ENCODE measurements around the gene EXOSC5. TPM values are rescaled to one million over a fixed set of nuclear protein-coding genes. Genes with fewer than 3 reads are reported as not detected.

EXOSC5 gene
- total and polyA plus RNA-seq, 9 of the 15 experiments (the other 6 are each of a cell fraction or from before 2014, with no cell fraction given), result 10.9 to 75.5 (median 37.8) TPM

DNA sequence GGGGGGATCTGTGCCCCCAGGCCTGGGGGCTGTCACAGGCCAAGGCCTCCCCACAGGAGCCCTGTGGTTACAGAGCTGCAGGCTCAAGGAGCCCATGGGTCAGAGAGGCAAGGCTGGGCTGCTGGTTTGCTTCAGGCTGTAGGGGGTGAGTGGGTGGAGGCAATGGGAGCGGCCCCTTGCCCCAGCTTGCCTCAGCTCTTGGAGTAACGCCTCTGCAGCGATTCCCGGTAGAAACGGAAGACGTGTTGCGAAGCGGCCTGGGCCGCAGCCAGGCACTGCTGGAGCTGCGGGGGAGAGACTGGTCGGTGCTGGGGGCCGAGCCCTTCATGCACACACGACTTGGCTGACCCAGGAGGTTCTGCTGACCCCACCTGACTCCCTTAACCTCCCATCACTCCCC is 10.7 kb downstream of the EXOSC5 start:
- Histone ChIP-seq H3K4me2 (ENCODE audit: insufficient read depth, low read length) (no peak overlapping the region), H3K27me3 (ENCODE audit: control insufficient read depth in 2 of 2, insufficient read depth in 2 of 2, low read length in 2 of 2) (no peaks in the 10 kb centered on the region), H3K9me1 (ENCODE audit: control insufficient read depth, insufficient read depth, low read length) (peaks cover 3% of the 10 kb centered on the region), H3K27ac (ENCODE audit: extremely low read depth, low read depth, low read length) (no peak overlapping the region), H3K9me3 (replicated peaks; ENCODE audit: control insufficient read depth, insufficient read depth, low read depth, low read length) (no peaks in the 10 kb centered on the region), H3K4me1 (replicated peaks in 1 of 2; ENCODE audit: control insufficient read depth in 2 of 2, insufficient read depth in 2 of 2, low read length in 2 of 2) (peaks cover 4 to 10% of the 10 kb centered on the region in 2 experiments; a peak in 3 of 5 replicates), H4K20me1 (replicated peaks; ENCODE audit: control insufficient read depth, insufficient read depth, low read length) (no peaks in the 10 kb centered on the region), H3K79me2 (ENCODE audit: control insufficient read depth, insufficient read depth, low read length) (no peaks in the 10 kb centered on the region), H3K36me3 (ENCODE audit: control insufficient read depth, insufficient read depth, low read length) (peaks cover 45% of the 10 kb centered on the region; the same call in 2 of the 3 replicates), H3K9ac (ENCODE audit: insufficient read depth in 1 of 2, low read depth in 2 of 2, low read length in 2 of 2) (peak overlapping the region in 1 of 2 experiments; percentile 3; a peak in 2 of 4 replicates), H2AFZ (ENCODE audit: low read depth, low read length) (no peak overlapping the region), H3K4me3 (no peak overlapping the region)
- BruUV-seq (replicated peaks), result no TSS peak
- FAIRE-seq (no peak), DNase-seq (ENCODE audit: extremely low read depth in 1 of 4, low spot score in 3 of 4) (peak in 2 of 4 experiments; percentile 11 to 25), ATAC-seq (peak; percentile 56)
- ChIA-PET POLR2A (interaction anchor here (0.8 to 1.7 kb wide), 4 partner anchors 8 to 123 kb away, joined by 3 to 8 read pairs (median 6); no protein-coding TSS in a partner anchor), CTCF (ENCODE audit: low intra/inter-chr PET ratio) (no interaction called here)
- intact Hi-C loops (cut with micrococcal nuclease) (no loop called here), in situ Hi-C loops (cut with MboI) (no loop called here)
- 71% methylated on average over 11 of the region's 13 CpGs for WGBS (ENCODE audit: insufficient coverage, low coverage, missing lambda C conversion rate)
- TF ChIP-seq ZBTB17 (CRISPR knock-in tag; IDR thresholded peaks at IDR 0.05) (no peak), EGR1 (conservative IDR thresholded peaks at IDR 0.05) (peak; percentile 64), ZNF785 (CRISPR knock-in tag; IDR thresholded peaks at IDR 0.05) (no peak), POLR2G (IDR thresholded peaks at IDR 0.05; ENCODE audit: low read depth, low read length) (peak; percentile 62), CEBPG (CRISPR knock-in tag; IDR thresholded peaks at IDR 0.05) (no peak), CEBPG (tag; conservative IDR thresholded peaks at IDR 0.05 in 1 of 2, IDR thresholded peaks at IDR 0.05 in 1 of 2) (0 out of 4 replicates have a peak, but pooled peaks of 1 of the 2 experiments have one; percentile 41), RBFOX2 (IDR thresholded peaks at IDR 0.05; ENCODE audit: low read depth, low read length) (peak; percentile 50; the same call in 1 of the 2 replicates), PHF8 (IDR thresholded peaks at IDR 0.05; ENCODE audit: borderline replicate concordance, low read length) (no peak), ZNF316 (IDR thresholded peaks at IDR 0.05) (no peak), RBM15 (IDR thresholded peaks at IDR 0.05; ENCODE audit: insufficient read depth, low read length) (no peak)
- TF ChIP-seq, protein P1, sequence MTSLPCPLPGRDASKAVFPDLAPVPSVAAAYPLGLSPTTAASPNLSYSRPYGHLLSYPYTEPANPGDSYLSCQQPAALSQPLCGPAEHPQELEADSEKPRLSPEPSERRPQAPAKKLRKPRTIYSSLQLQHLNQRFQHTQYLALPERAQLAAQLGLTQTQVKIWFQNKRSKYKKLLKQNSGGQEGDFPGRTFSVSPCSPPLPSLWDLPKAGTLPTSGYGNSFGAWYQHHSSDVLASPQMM (CRISPR knock-in tag; IDR thresholded peaks at IDR 0.05), result no peak
